Left ventricle myocardium inferior (tissue), 1 donor: ENCODE results near the gene TRUB2. TPM values are rescaled to one million over a fixed set of nuclear protein-coding genes. Genes with fewer than 3 reads are reported as not detected.

Experiments used
- DNase-seq: peaks from one replicate; pipeline ENCODE4 v3.0.0-alpha.2; 2020
- H3K27ac ChIP-seq: fragments of 200-600 bp; replicated peaks from 2 replicates; pipeline ENCODE4 v1.8.0; 2021
- H3K27me3 ChIP-seq: fragments of 200-600 bp; 2 replicates; pipeline ENCODE4 v1.8.0; 2021; ENCODE audit warnings: low read depth
- H3K36me3 ChIP-seq: fragments of 200-600 bp; 2 replicates; pipeline ENCODE4 v1.8.0; 2021
- H3K4me1 ChIP-seq: fragments of 200-600 bp; 2 replicates; pipeline ENCODE4 v1.8.0; 2021
- H3K4me3 ChIP-seq: fragments of 200-600 bp; 2 replicates; pipeline ENCODE4 v1.8.0; 2021; ENCODE audit warnings: mild to moderate bottlenecking, moderate library complexity
- H3K9me3 ChIP-seq: fragments of 200-600 bp; replicated peaks from 2 replicates; pipeline ENCODE4 v1.8.0; 2021
- intact Hi-C: fragments of 100-400 bp; cut with micrococcal nuclease; formaldehyde crosslinking; loops from one replicate; pipeline ENCODE4 v1.11.0; 2022
- total RNA-seq: library from RNA; stranded (reverse); fragmentation: NEBNext Ultra II Directional; extraction: Animal tissue kit (Norgen Biotek cat#: 25700); gene quantifications from one replicate; pipeline ENCODE4 v1.2.1, GENCODE V29; 2021
- TF ChIP-seq, protein P1 (sequence below): fragments of 200-600 bp; IDR thresholded peaks from 2 replicates; pipeline ENCODE4 v1.8.0; 2021; ENCODE audit warnings: antibody characterized with exemption, mild to moderate bottlenecking, borderline replicate concordance
- donor health status: DM: no; HTN: yes; CAD: no; lungs with severe emphysema.

Gene TRUB2
- total RNA-seq, 1 donor from 2014 or later: 43.7 TPM

DNA sequence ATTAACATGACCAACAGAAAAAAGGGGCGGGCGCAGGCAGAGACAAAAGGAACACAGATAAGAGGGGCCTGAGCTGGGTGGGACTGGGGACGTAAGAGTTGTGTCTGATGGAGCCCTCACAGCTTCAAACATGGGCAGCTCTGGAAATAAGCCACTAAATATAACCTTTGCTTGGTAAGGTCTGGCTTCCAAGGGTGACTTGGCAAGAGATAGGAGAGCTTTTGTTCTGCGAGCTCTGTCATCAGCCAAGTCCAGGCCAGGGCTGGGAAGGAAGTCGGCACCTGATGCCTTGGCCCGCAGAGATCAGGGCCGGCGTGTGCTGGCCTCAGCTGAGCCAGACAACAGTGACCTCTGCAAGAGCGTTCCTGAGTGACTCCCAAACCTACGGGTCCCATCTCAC, 11.8 kb downstream of the TRUB2 start:
- Histone ChIP-seq H3K9me3 (no peaks in the 10 kb centered on the region), H3K27me3 (no peaks in the 10 kb centered on the region), H3K36me3 (peaks cover 71% of the 10 kb centered on the region), H3K4me3 (no peak overlapping the region), H3K27ac (peak overlapping the region; percentile 81), H3K4me1 (peaks cover 19% of the 10 kb centered on the region)
- TF ChIP-seq, protein P1, sequence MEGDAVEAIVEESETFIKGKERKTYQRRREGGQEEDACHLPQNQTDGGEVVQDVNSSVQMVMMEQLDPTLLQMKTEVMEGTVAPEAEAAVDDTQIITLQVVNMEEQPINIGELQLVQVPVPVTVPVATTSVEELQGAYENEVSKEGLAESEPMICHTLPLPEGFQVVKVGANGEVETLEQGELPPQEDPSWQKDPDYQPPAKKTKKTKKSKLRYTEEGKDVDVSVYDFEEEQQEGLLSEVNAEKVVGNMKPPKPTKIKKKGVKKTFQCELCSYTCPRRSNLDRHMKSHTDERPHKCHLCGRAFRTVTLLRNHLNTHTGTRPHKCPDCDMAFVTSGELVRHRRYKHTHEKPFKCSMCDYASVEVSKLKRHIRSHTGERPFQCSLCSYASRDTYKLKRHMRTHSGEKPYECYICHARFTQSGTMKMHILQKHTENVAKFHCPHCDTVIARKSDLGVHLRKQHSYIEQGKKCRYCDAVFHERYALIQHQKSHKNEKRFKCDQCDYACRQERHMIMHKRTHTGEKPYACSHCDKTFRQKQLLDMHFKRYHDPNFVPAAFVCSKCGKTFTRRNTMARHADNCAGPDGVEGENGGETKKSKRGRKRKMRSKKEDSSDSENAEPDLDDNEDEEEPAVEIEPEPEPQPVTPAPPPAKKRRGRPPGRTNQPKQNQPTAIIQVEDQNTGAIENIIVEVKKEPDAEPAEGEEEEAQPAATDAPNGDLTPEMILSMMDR: no peak
- intact Hi-C loops: no loop called here
- DNase-seq: peak; percentile 46

DNA sequence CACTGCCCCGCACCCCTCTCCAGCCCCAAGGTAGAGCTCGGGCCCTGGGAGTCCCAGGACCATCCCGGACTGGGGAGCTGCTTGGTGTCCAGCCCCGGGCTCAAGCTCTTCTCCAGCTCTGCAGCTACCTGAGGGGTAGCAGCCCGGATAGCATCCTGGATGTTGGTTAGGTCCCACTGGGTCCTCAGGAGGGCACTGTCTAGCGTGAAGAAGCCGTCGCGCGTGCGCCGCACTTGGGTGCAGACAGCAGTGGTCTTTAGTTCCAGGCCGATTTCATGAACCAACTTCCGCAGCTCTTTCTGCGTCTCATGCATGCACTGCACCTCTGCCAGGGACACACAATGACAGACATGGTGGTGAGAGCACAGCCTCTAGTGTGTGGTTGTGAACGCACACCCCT, 12.7 kb downstream of the TRUB2 start:
- peaks cover 19% of the 10 kb centered on the region for H3K4me1 ChIP-seq
- peak overlapping the region; percentile 81 for H3K27ac ChIP-seq
- no peak overlapping the region for H3K4me3 ChIP-seq
- peaks cover 62% of the 10 kb centered on the region for H3K36me3 ChIP-seq
- H3K9me3 ChIP-seq: no peaks in the 10 kb centered on the region
- H3K27me3 ChIP-seq: no peaks in the 10 kb centered on the region
- no peak for DNase-seq
- intact Hi-C loops: no loop called here
- TF ChIP-seq, protein P1: no peak

DNA sequence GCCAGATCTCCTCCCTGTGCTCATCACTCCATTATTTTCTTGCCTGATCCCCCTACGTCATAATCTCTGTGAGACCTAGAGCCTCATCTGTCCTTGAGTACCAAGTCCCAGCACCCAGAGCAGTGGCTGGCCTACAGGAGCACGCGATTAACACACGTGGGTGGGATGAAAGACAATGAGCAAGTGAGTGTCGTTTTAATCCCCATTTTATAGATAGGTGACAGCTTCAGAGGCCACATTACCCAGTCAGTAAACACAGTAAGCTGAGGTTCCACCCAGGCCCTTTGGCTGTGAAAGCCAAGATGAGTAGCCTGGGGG, 17.3 kb downstream of the TRUB2 start:
- intact Hi-C loops: no loop called here
- H3K27ac ChIP-seq: no peak overlapping the region
- TF ChIP-seq, protein P1: no peak
- peaks cover 21% of the 10 kb centered on the region for H3K36me3 ChIP-seq
- H3K4me1 ChIP-seq: peaks cover 13% of the 10 kb centered on the region
- no peaks in the 10 kb centered on the region for H3K9me3 ChIP-seq
- no peaks in the 10 kb centered on the region for H3K27me3 ChIP-seq
- H3K4me3 ChIP-seq: no peak overlapping the region
- no peak for DNase-seq

DNA sequence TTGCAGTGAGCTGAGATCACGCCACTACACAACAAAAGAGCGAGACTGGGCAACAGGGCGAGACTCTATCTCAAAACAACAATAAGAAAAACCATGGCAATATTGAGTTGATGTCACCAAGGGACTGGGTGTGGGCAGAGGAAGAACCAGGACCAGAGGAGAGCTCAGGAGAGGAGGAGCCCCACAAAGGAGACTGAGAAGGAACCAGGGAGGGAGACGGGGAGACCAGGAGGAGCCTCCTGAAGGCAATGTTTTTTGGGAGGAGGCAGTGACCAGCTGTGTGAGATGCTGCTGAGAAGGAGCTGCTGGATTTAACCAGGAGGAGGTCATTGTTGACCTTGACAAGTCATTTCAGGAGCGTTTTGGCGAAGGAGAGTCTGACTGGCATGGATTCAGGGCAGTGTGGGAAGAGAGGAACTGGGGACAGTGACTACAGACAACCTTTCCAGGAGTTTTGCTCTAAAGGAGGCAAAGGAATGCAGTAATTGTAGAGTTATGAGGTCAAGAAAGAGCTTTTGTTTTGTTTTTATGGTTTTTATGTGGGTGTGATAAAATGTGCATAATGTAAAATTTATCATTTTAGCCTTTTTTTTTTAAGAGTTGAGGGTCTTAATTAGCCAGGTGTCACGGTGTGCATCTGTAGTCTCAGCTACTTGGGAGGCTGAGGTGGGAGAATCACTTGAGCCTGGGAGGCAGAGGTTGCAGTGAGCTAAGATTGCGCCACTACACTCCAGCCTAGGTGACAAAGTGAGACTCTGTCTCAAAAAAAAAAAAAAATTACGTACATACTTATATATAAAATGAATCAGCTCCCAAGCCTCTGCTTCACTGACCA, 17.9 kb downstream of the TRUB2 start:
- Histone ChIP-seq H3K27ac (no peak overlapping the region), H3K9me3 (no peaks in the 10 kb centered on the region), H3K36me3 (peaks cover 15% of the 10 kb centered on the region), H3K4me1 (peaks cover 9% of the 10 kb centered on the region), H3K4me3 (no peak overlapping the region), H3K27me3 (no peaks in the 10 kb centered on the region)
- intact Hi-C loops: no loop called here
- DNase-seq: no peak
- TF ChIP-seq, protein P1: no peak

DNA sequence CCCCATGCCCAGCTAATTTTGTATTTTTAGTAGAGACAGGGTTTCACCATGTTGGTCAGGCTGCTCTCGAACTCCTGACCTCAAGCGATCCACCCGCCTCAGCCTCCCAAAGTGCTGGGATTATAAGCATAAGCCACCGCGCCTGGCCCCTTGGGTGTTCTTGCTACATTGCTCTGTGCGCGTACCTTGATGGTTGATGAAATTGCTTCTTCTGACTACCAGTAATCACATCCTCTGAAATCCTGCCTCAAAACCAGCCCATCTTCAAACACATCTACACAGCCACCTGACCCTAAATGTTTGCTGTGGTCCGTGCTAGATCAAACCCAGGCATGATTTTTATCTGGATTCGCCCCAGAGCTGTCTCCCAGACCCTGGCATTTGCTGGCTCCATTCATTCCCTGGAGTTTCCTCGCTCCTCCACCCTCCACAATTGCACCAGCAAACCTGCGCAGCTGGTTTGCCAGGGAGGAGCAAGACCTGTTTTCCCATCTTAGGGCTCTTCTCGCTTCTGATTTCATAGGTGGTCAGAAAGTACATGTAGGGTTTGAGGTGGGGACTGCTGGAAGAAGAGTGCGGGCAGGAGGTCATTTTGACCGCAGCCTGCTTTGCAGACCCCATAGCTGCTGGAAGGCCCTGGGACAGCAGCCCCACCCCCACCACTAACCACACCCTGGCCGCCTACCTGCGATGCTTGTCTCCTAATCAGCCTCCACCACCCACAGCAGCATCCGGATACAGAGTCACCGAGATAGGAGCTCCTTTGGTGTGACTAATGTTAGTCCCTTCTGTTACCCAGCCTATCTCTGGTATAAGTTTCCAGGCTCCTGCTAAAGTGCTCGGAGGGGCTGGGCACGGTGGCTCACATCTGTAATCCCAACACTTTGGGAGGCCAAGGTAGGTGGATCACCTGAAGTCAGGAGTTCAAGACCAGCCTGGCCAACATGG, 23.4 kb downstream of the TRUB2 start:
- no peaks in the 10 kb centered on the region for H3K9me3 ChIP-seq
- H3K4me1 ChIP-seq: peaks cover 4% of the 10 kb centered on the region
- no peaks in the 10 kb centered on the region for H3K27me3 ChIP-seq
- TF ChIP-seq, protein P1: no peak
- peaks cover 6% of the 10 kb centered on the region for H3K36me3 ChIP-seq
- no peak for DNase-seq
- H3K27ac ChIP-seq: no peak overlapping the region
- no peak overlapping the region for H3K4me3 ChIP-seq
- intact Hi-C loops: no loop called here
